H1 (cell line): ENCODE measurements around the gene HRNR. TPM values are rescaled to one million over a fixed set of nuclear protein-coding genes. Genes with fewer than 3 reads are reported as not detected.

Source experiments
- CTCF ChIA-PET: fragments of 300-600 bp; sonication (Branson Sonifier 250); formaldehyde crosslinking; loops from one replicate; lab custom pipeline; 2021; ENCODE audit not compliant: partially characterized antibody; lab: Charles Lee
- POLR2A ChIA-PET: fragments of 300-600 bp; sonication (Branson Sonifier 250); formaldehyde crosslinking; loops from one replicate; lab custom pipeline; 2021; ENCODE audit warnings: inconsistent platforms; ENCODE audit not compliant: partially characterized antibody; lab: Charles Lee
- DNase-seq, 2 experiments: peaks; one replicate each; pipeline versions ENCODE4 v3.0.0 to v3.0.0-alpha.2; 2010 to 2022; ENCODE audit warnings: low spot score in 2 of 2, low read depth in 1 of 2, mixed read lengths in 1 of 2
- FAIRE-seq: peaks from 2 replicates; lab custom pipeline; 2011; peaks lifted over from hg19 to GRCh38; lab: Jason Lieb, UNC
- H2AFZ ChIP-seq: 2 replicates; pipeline ENCODE4 v1.8.1; 2012; ENCODE audit warnings: low read length, inconsistent platforms
- H2AK5ac ChIP-seq: 2 replicates; pipeline ENCODE4 v1.6.1; 2013; ENCODE audit warnings: low read depth, low read length
- H2BK120ac ChIP-seq: replicated peaks from 2 replicates; pipeline ENCODE3; 2013; ENCODE audit warnings: low read depth, low read length, inconsistent platforms
- H2BK12ac ChIP-seq: 2 replicates; pipeline ENCODE4 v1.6.1; 2013; ENCODE audit warnings: low read depth, low read length
- H2BK15ac ChIP-seq: 2 replicates; pipeline ENCODE4 v1.6.1; 2013; ENCODE audit warnings: low read length
- H2BK20ac ChIP-seq: 2 replicates; pipeline ENCODE4 v1.6.1; 2013; ENCODE audit warnings: low read length
- H2BK5ac ChIP-seq: 2 replicates; pipeline ENCODE4 v1.6.1; 2013; ENCODE audit warnings: low read depth, low read length
- H3K14ac ChIP-seq: 2 replicates; pipeline ENCODE4 v1.6.1; 2013; ENCODE audit warnings: inconsistent platforms; ENCODE audit not compliant: insufficient read length
- H3K18ac ChIP-seq: 2 replicates; pipeline ENCODE4 v1.6.1; 2013; ENCODE audit warnings: low read length; ENCODE audit errors: extremely low read depth
- H3K23ac ChIP-seq: 2 replicates; pipeline ENCODE4 v1.6.1; 2013; ENCODE audit warnings: inconsistent platforms; ENCODE audit not compliant: insufficient read length
- H3K23me2 ChIP-seq: 2 replicates; pipeline ENCODE4 v1.6.1; 2013; ENCODE audit warnings: low read depth, low read length
- H3K27ac ChIP-seq: 2 replicates; pipeline ENCODE4 v1.6.1; 2011; ENCODE audit warnings: low read depth, low read length, inconsistent platforms
- H3K27me3 ChIP-seq, 4 experiments: replicated peaks in 1 of 4; 1 replicate in 1 of 4; 2 replicates in 3 of 4; pipeline versions ENCODE4 v1.6.1 to v1.8.1; 2011 to 2013; ENCODE audit warnings: low read length in 3 of 4, mild to moderate bottlenecking in 3 of 4, inconsistent platforms in 2 of 4, mixed read lengths in 2 of 4, moderate library complexity in 1 of 4; ENCODE audit not compliant: control insufficient read depth in 3 of 4, insufficient read depth in 3 of 4; ENCODE audit errors: extremely low read depth in 1 of 4
- H3K36me3 ChIP-seq, 4 experiments: 2 replicates each; pipeline versions ENCODE4 v1.6.1 to v1.8.1; 2011 to 2013; ENCODE audit warnings: mild to moderate bottlenecking in 4 of 4, low read length in 3 of 4, moderate library complexity in 2 of 4, control low read depth in 1 of 4, inconsistent platforms in 1 of 4; ENCODE audit not compliant: insufficient read depth in 4 of 4, control insufficient read depth in 2 of 4
- H3K4ac ChIP-seq: replicated peaks from 2 replicates; pipeline ENCODE3; 2013; ENCODE audit warnings: low read length, low read depth, mixed read lengths, inconsistent platforms; ENCODE audit not compliant: insufficient read length
- H3K4me1 ChIP-seq, 4 experiments: replicated peaks in 1 of 4; 1 replicate in 1 of 4; 2 replicates in 3 of 4; pipeline versions ENCODE4 v1.6.1 to v1.8.1; 2011 to 2013; ENCODE audit warnings: low read length in 3 of 4, inconsistent platforms in 2 of 4, mixed read lengths in 1 of 4; ENCODE audit not compliant: insufficient read depth in 4 of 4, control insufficient read depth in 3 of 4
- H3K4me2 ChIP-seq, 2 experiments: 2 replicates each; pipeline versions ENCODE4 v1.6.1 to v1.8.1; 2011 to 2013; ENCODE audit warnings: low read depth in 2 of 2, low read length in 2 of 2, control low read depth in 1 of 2, inconsistent platforms in 1 of 2, mild to moderate bottlenecking in 1 of 2; ENCODE audit not compliant: insufficient read depth in 1 of 2
- H3K4me3 ChIP-seq, 4 experiments: fragments of 200-600, 300-600 bp in 1 of 4; sonication (generic), shearing (Covaris generic), sonication (Bioruptor Twin) in 1 of 4; 2 replicates each; pipeline versions ENCODE4 v1.5.1 to v1.8.1; 2011 to 2016; ENCODE audit warnings: low read length in 4 of 4, low read depth in 3 of 4, control low read depth in 2 of 4, inconsistent platforms in 2 of 4, mild to moderate bottlenecking in 2 of 4, mixed read lengths in 1 of 4, moderate library complexity in 1 of 4; ENCODE audit not compliant: insufficient read depth in 2 of 4; ENCODE audit errors: extremely low read depth in 1 of 4
- H3K56ac ChIP-seq: replicated peaks from 2 replicates; pipeline ENCODE3; 2013; ENCODE audit warnings: low read depth, mild to moderate bottlenecking, mixed read lengths, low read length, inconsistent platforms; ENCODE audit not compliant: insufficient read length
- H3K79me1 ChIP-seq: 2 replicates; pipeline ENCODE4 v1.6.1; 2013; ENCODE audit warnings: low read depth, low read length, control low read depth
- H3K79me2 ChIP-seq, 2 experiments: 2 replicates each; pipeline versions ENCODE4 v1.6.1 to v1.8.1; 2012 to 2013; ENCODE audit warnings: low read length in 2 of 2, mild to moderate bottlenecking in 2 of 2, inconsistent platforms in 1 of 2; ENCODE audit not compliant: insufficient read depth in 2 of 2, control insufficient read depth in 1 of 2
- H3K9ac ChIP-seq, 4 experiments: replicated peaks in 1 of 4; 1 replicate in 1 of 4; 2 replicates in 3 of 4; pipeline versions ENCODE4 v1.6.1 to v1.8.1; 2011 to 2013; ENCODE audit warnings: low read depth in 3 of 4, low read length in 3 of 4, control low read depth in 2 of 4, mild to moderate bottlenecking in 2 of 4, moderate library complexity in 2 of 4, inconsistent platforms in 1 of 4; ENCODE audit errors: extremely low read depth in 1 of 4
- H3K9me3 ChIP-seq, 2 experiments: 2 replicates each; pipeline versions ENCODE4 v1.6.1 to v1.8.1; 2012 to 2013; ENCODE audit warnings: mild to moderate bottlenecking in 2 of 2, moderate library complexity in 2 of 2, control low read depth in 1 of 2, inconsistent platforms in 1 of 2, low read depth in 1 of 2, low read length in 1 of 2, mixed read lengths in 1 of 2; ENCODE audit not compliant: insufficient read depth in 2 of 2
- H4K20me1 ChIP-seq, 2 experiments: replicated peaks in 1 of 2; 2 replicates each; pipeline versions ENCODE3 to v1.8.1; 2011 to 2013; ENCODE audit warnings: inconsistent platforms in 2 of 2, low read length in 2 of 2, mild to moderate bottlenecking in 1 of 2; ENCODE audit not compliant: insufficient read depth in 2 of 2, control insufficient read depth in 1 of 2
- H4K5ac ChIP-seq: 2 replicates; pipeline ENCODE4 v1.6.1; 2013; ENCODE audit warnings: low read length, low read depth, mixed read lengths, inconsistent platforms; ENCODE audit not compliant: insufficient read length
- H4K8ac ChIP-seq: 2 replicates; pipeline ENCODE4 v1.8.0; 2013; ENCODE audit warnings: mild to moderate bottlenecking, moderate library complexity, low read length, inconsistent platforms; ENCODE audit not compliant: insufficient read depth; ENCODE audit errors: extremely low read depth
- H4K91ac ChIP-seq: replicated peaks from 2 replicates; pipeline ENCODE3; 2013; ENCODE audit warnings: low read length, mixed read lengths, inconsistent platforms; ENCODE audit not compliant: insufficient read length
- CHD1 ChIP-seq: IDR thresholded peaks from 2 replicates; pipeline ENCODE4 v1.6.1; 2012; ENCODE audit warnings: low read depth, low read length, improper control_type of control experiment
- CREB1 ChIP-seq: IDR thresholded peaks from 2 replicates; pipeline ENCODE4 v1.6.1; 2012; ENCODE audit warnings: inconsistent platforms
- EZH2 ChIP-seq: fragments of 200-600 bp; sonication (generic); IDR thresholded peaks from 2 replicates; pipeline ENCODE4 v1.7.1; 2012; ENCODE audit warnings: low read depth, mild to moderate bottlenecking, moderate library complexity, low read length, inconsistent platforms; ENCODE audit not compliant: severe bottlenecking
- KDM1A ChIP-seq: fragments of 200-600, 300-600 bp; sonication (generic); IDR thresholded peaks from 2 replicates; pipeline ENCODE4 v1.7.1; 2016; ENCODE audit warnings: mild to moderate bottlenecking, low read length, borderline replicate concordance
- POU5F1 ChIP-seq: IDR thresholded peaks from 2 replicates; pipeline ENCODE4 v1.6.1; 2011; ENCODE audit warnings: low read depth, mild to moderate bottlenecking, low read length, moderate library complexity
- RFX5 ChIP-seq: IDR thresholded peaks from 2 replicates; pipeline ENCODE4 v1.6.1; 2011; ENCODE audit warnings: low read depth, low read length, improper control_type of control experiment, borderline replicate concordance
- RNF2 ChIP-seq: fragments of 200-900, 300-1000 bp; sonication (generic); IDR thresholded peaks from 2 replicates; pipeline ENCODE4 v1.7.1; 2016; ENCODE audit warnings: borderline replicate concordance, low read depth, mild to moderate bottlenecking, antibody characterized with exemption, low read length; ENCODE audit not compliant: poor library complexity, severe bottlenecking; ENCODE audit errors: missing control alignments
- SAP30 ChIP-seq: fragments of 300-600 bp; sonication (generic); IDR thresholded peaks from 2 replicates; pipeline ENCODE4 v1.7.1; 2012; ENCODE audit warnings: low read length, moderate library complexity, mild to moderate bottlenecking, inconsistent platforms; ENCODE audit not compliant: insufficient read depth, insufficient replicate concordance
- SIRT6 ChIP-seq: IDR thresholded peaks from one replicate; pipeline ENCODE4 v1.7.1; 2012; ENCODE audit warnings: low read length, inconsistent platforms
- SP2 ChIP-seq: IDR thresholded peaks from 2 replicates; pipeline ENCODE4 v1.6.1; 2012; ENCODE audit warnings: mild to moderate bottlenecking, low read length, inconsistent platforms
- SUZ12 ChIP-seq: fragments of 200-600 bp; sonication (generic); IDR thresholded peaks from 2 replicates; pipeline ENCODE4 v1.6.1; 2012; ENCODE audit warnings: mild to moderate bottlenecking, inconsistent platforms, low read length, moderate library complexity, mixed read lengths
- ZNF274 ChIP-seq: IDR thresholded peaks from 2 replicates; pipeline ENCODE4 v1.7.0; 2012; ENCODE audit warnings: low read length, borderline replicate concordance; ENCODE audit errors: extremely low read depth
- WGBS, 2 experiments: shearing (Covaris generic) in 1 of 2; methylation state at CpG; one replicate each; pipeline versions ENCODE4 v1.1.6 to v1.1.7; 2013 to 2015; ENCODE audit warnings: low lambda C conversion rate in 2 of 2, mixed read lengths in 2 of 2, inconsistent platforms in 1 of 2, low coverage in 1 of 2, missing lambda C conversion rate in 1 of 2; ENCODE audit not compliant: insufficient replicate concordance in 2 of 2, insufficient coverage in 1 of 2, insufficient read length in 1 of 2; ENCODE audit errors: extremely low coverage in 1 of 2, missing lambda C conversion rate in 1 of 2; 5-methylcytosine and 5-hydroxymethylcytosine counted together
- polyA plus RNA-seq, 7 experiments: library from polyadenylated mRNA; depleted of rRNA in 3 of 7; stranded (reverse) in 5 of 7; unstranded in 2 of 7; fragments of >200 nt in 5 of 7; fragments of 200-250 nt in 2 of 7; gene quantifications; 1 replicate in 5 of 7; 2 replicates in 1 of 7; 4 replicates in 1 of 7; pipeline versions ENCODE4 v1.2.1 to v1.2.3, GENCODE V29; 2011 to 2013; ENCODE audit warnings: missing spikeins in 2 of 7, mixed read lengths in 2 of 7
- total RNA-seq: library from RNA; stranded (reverse); fragmentation: NEBNext Ultra II Directional; extraction: Animal tissue kit (Norgen Biotek cat#: 25700); gene quantifications from 2 replicates; pipeline ENCODE4 v1.2.1, GENCODE V29; 2021
- TF ChIP-seq, protein P1 (sequence below): IDR thresholded peaks from 2 replicates; pipeline ENCODE4 v1.6.1; 2011; ENCODE audit warnings: low read depth, mild to moderate bottlenecking, low read length; ENCODE audit not compliant: insufficient read depth
- TF ChIP-seq, protein P2 (sequence below): IDR thresholded peaks from 2 replicates; pipeline ENCODE4 v1.6.1; 2012; ENCODE audit warnings: inconsistent platforms

The HRNR gene
- total and polyA plus RNA-seq, 2 of the 8 experiments (the other 6 are each of a cell fraction or from before 2014, with no cell fraction given), result not detected

DNA sequence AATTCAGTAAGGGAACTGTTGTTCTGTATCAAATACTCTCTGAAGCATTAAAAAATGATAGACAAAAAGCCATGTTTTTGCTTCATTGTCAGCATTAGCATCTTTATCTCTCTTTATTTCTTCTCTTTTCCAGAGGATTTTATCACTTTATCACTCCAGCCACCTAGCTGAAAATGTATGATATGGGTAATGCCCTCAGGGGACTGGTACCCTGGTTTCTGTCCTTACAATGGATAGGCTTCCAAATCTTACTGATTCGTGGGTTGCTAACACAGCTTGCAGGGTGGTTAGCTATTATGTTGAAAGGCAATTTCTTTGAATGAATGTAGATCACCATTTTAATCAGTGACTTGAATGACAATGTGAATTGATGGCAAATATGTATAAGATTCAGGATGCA is 23.3 kb upstream of the HRNR start:
- Histone ChIP-seq H3K79me1 (no peaks in the 10 kb centered on the region), H3K18ac (no peak overlapping the region), H3K4me1 (no peaks in the 10 kb centered on the region), H3K36me3 (no peaks in the 10 kb centered on the region), H3K23me2 (no peaks in the 10 kb centered on the region), H3K27ac (no peak overlapping the region), H3K4me2 (no peak overlapping the region), H2BK120ac (no peak overlapping the region), H3K79me2 (no peaks in the 10 kb centered on the region), H3K4ac (no peak overlapping the region), H2BK12ac (no peak overlapping the region), H3K9ac (no peak overlapping the region), H2BK15ac (no peak overlapping the region), H3K4me3 (no peak overlapping the region), H2AFZ (no peak overlapping the region), H3K9me3 (peaks cover 75 to 76% of the 10 kb centered on the region in 2 experiments), H4K8ac (no peak overlapping the region), H2BK5ac (no peak overlapping the region), H3K14ac (no peak overlapping the region), H4K5ac (no peak overlapping the region), H3K56ac (no peak overlapping the region), H3K27me3 (no peaks in the 10 kb centered on the region), H3K23ac (no peak overlapping the region), H4K91ac (no peak overlapping the region), H2BK20ac (no peak overlapping the region), H2AK5ac (no peak overlapping the region), H4K20me1 (no peaks in the 10 kb centered on the region)
- no peak for DNase-seq
- WGBS, 2 experiments, result 34% methylated on average over 1 of the region's 1 CpG; no CpG with 5 or more reads in 1 of the 2 experiments
- ChIA-PET CTCF (no interaction called here), POLR2A (no interaction called here)
- no peak for FAIRE-seq
- TF ChIP-seq CHD1 (no peak), CREB1 (no peak), SP2 (no peak), KDM1A (no peak), POU5F1 (no peak), SIRT6 (no peak), EZH2 (no peak), SUZ12 (no peak), RFX5 (no peak), RNF2 (no peak), SAP30 (no peak), ZNF274 (no peak)
- TF ChIP-seq, protein P1, sequence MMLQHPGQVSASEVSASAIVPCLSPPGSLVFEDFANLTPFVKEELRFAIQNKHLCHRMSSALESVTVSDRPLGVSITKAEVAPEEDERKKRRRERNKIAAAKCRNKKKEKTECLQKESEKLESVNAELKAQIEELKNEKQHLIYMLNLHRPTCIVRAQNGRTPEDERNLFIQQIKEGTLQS, result no peak
- TF ChIP-seq, protein P2, sequence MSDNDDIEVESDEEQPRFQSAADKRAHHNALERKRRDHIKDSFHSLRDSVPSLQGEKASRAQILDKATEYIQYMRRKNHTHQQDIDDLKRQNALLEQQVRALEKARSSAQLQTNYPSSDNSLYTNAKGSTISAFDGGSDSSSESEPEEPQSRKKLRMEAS, result no peak
